COLO668 (cell line): ENCODE results near the gene ZNF217.
"Not testable (repeated sequence)": the region's sequence is repeated elsewhere in the genome, so short reads cannot be mapped to it uniquely, and the experiment has no call there.

Experiments used
- DNase-seq: peaks from one replicate; lab custom pipeline; 2025; ENCODE audit not compliant: unreplicated experiment; lab: John Stamatoyannopoulos, UW

The ZNF217 gene

GRCh38 chr20:53569606-53570307, 23.9 kb downstream of the ZNF217 start:
- no peak for DNase-seq

- no peak for DNase-seq
Observed at GRCh38 chr20:53569005-53569404, 24.6 kb downstream of the ZNF217 start.

- DNase-seq: no peak
Observed at GRCh38 chr20:53568351-53568750, 25.3 kb downstream of the ZNF217 start.

GRCh38 chr20:53567379-53567917, 26.2 kb downstream of the ZNF217 start:
- DNase-seq: no peak

- DNase-seq: not testable (repeated sequence)
Observed at GRCh38 chr20:53566623-53567022, 27.0 kb downstream of the ZNF217 start.

- DNase-seq: no peak
Observed at GRCh38 chr20:53565254-53565653, 28.4 kb downstream of the ZNF217 start.

- not testable (repeated sequence) for DNase-seq
Observed at GRCh38 chr20:53562104-53562764, 31.4 kb downstream of the ZNF217 start.

GRCh38 chr20:53561505-53561904, 32.1 kb downstream of the ZNF217 start:
- no peak for DNase-seq

GRCh38 chr20:53559816-53560215, 33.8 kb downstream of the ZNF217 start:
- DNase-seq: no peak

- no peak for DNase-seq
Observed at GRCh38 chr20:53557130-53557529, 36.5 kb downstream of the ZNF217 start.

GRCh38 chr20:53556267-53556897, 37.3 kb downstream of the ZNF217 start:
- DNase-seq: no peak

GRCh38 chr20:53555816-53556215, 37.8 kb downstream of the ZNF217 start:
- DNase-seq: no peak

GRCh38 chr20:53555081-53555480, 38.6 kb downstream of the ZNF217 start:
- DNase-seq: no peak

GRCh38 chr20:53552572-53552893, 41.1 kb downstream of the ZNF217 start:
- not testable (repeated sequence) for DNase-seq

- DNase-seq: not testable (repeated sequence)
Observed at GRCh38 chr20:53551719-53552571, 41.7 kb downstream of the ZNF217 start.

- DNase-seq: no peak
Observed at GRCh38 chr20:53550280-53551187, 43.1 kb downstream of the ZNF217 start.

GRCh38 chr20:53547664-53548239, 45.9 kb downstream of the ZNF217 start:
- DNase-seq: peak; percentile 19

GRCh38 chr20:53539516-53539915, 54.1 kb downstream of the ZNF217 start:
- DNase-seq: no peak

- not testable (repeated sequence) for DNase-seq
Observed at GRCh38 chr20:53536382-53536781, 57.3 kb downstream of the ZNF217 start.

GRCh38 chr20:53535878-53536277, 57.8 kb downstream of the ZNF217 start:
- DNase-seq: no peak
